Esophagus squamous epithelium (tissue), 5 donors: ENCODE data around the gene FBXO33. TPM values are rescaled to one million over a fixed set of nuclear protein-coding genes. Genes with fewer than 3 reads are reported as not detected.

ENCODE experiments used
- DNase-seq: peaks from one replicate; lab custom pipeline; 2025; lab: John Stamatoyannopoulos, UW
- H3K27ac ChIP-seq, 4 donors: fragments of 200-600 bp; sonication (generic); one replicate each; pipeline ENCODE4 v1.5.1; 2016 to 2019; ENCODE audit warnings: mild to moderate bottlenecking in 1 of 4
- H3K27me3 ChIP-seq, 4 donors: fragments of 200-600 bp; sonication (generic); 1 replicate in 3 of 4; 2 replicates in 1 of 4; pipeline versions ENCODE4 v1.5.1 to v1.6.0; 2017 to 2021; ENCODE audit warnings: antibody characterized with exemption in 1 of 4
- H3K36me3 ChIP-seq, 3 donors: fragments of 200-600 bp; sonication (generic); one replicate each; pipeline ENCODE4 v1.5.1; 2016 to 2019
- H3K4me1 ChIP-seq, 3 donors: fragments of 200-600 bp; sonication (generic); one replicate each; pipeline ENCODE4 v1.5.1; 2017 to 2019
- H3K4me3 ChIP-seq, 4 donors: fragments of 200-600 bp; sonication (generic); 1 replicate in 3 of 4; 2 replicates in 1 of 4; pipeline ENCODE4 v1.5.1; 2016 to 2019; ENCODE audit warnings: mild to moderate bottlenecking in 2 of 4, moderate library complexity in 1 of 4
- H3K9me3 ChIP-seq, 3 donors: fragments of 200-600 bp; sonication (generic); one replicate each; pipeline ENCODE4 v1.5.1; 2016 to 2019
- POLR2A ChIP-seq, 4 donors: fragments of 450-650 bp; IDR thresholded peaks; one replicate each; pipeline ENCODE4 v1.6.1; 2017; ENCODE audit warnings: antibody characterized with exemption in 4 of 4, mild to moderate bottlenecking in 4 of 4, moderate library complexity in 3 of 4
- WGBS, 2 donors: methylation state at CpG; one replicate each; pipeline ENCODE4 v1.1.5; 2018; 5-methylcytosine and 5-hydroxymethylcytosine counted together
- intact Hi-C: fragments of 100-400 bp; cut with DNase I; formaldehyde crosslinking; loops from one replicate; pipeline ENCODE4 v1.15.0; 2022
- total RNA-seq, 4 donors: library from RNA; depleted of rRNA; stranded (reverse); fragments of >200 nt; gene quantifications; one replicate each; pipeline ENCODE4 v1.1.0, GENCODE V29; 2016
- TF ChIP-seq, protein P1 (sequence below), 6 experiments: fragments of 450-650 bp in 4 of 6; fragments of 200-600 bp in 2 of 6; sonication (generic) in 2 of 6; IDR thresholded peaks; one replicate each; pipeline ENCODE4 v1.5.1; 2016 to 2019; ENCODE audit warnings: antibody characterized with exemption in 6 of 6, mild to moderate bottlenecking in 4 of 6, moderate library complexity in 4 of 6
- donor health status: DM: yes; HTN: yes; CAD: no.

FBXO33 gene
- total RNA-seq, 4 donors from 2014 or later = 4.8 to 10.1 (median 9.0) TPM

DNA sequence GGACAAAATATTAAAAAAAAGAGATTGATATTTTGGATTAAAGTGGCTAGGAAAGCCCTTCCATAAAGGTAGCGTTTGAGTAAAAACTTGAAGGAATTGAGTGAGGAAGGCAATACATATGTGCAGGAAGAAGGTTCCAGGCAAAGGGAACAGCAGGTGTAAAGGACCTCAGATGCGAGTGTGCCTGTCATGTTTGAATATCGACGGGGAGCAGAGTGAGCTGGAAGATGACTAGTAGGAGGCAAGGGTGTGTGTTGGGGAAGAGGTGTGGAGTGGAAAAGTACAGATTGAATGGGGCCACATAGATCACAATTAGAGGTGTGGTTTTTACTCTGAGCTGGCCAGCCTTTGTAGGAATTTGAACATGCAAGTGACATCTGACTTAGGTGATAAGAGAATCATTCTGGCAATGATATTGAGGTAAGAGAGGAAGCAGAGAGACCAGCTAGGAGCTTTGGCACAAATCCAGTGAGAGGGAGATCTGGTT is 15.0 kb upstream of the FBXO33 start:
- no peak overlapping the region for H3K27ac ChIP-seq
- 66 to 69% methylated on average over 4 of the region's 4 CpGs for WGBS, 2 donors

DNA sequence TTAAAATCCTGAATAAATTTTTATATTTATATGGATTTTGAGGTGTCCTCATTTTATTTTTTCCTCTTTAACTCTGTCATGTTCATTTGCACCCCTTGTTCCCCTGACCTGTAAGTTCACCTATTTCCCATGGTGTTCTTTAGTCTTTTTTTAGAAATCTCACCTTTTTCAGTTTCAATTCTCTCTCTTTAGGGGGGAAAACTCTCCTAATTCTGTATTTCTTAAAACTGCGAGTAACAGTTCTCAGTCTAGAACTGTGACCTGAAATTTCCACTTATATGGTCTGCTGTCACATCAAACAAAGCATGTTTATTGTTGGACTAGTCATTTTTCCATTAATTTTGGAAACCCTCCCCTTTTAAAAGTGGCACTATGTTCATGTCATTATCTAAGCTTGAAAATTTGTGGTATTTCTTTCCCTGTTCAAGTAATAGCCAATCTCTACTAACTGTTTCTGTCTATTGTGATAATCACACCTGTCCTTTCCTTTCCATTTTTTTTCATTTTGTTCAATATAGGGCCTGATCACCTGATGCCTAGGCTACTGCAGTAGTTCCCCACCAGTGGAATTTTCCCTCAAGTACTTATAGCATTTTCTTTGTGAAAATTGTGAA is 14.0 kb upstream of the FBXO33 start:
- no peak for DNase-seq
- H3K9me3 ChIP-seq = no peaks in the 10 kb centered on the region
- no peak overlapping the region for H3K4me3 ChIP-seq
- no peaks in the 10 kb centered on the region for H3K27me3 ChIP-seq
- 85 to 87% methylated on average over 1 of the region's 1 CpG for WGBS, 2 donors
- H3K27ac ChIP-seq = no peak overlapping the region
- no peaks in the 10 kb centered on the region for H3K4me1 ChIP-seq
- intact Hi-C loops = no loop called here
- H3K36me3 ChIP-seq = no peaks in the 10 kb centered on the region
- TF ChIP-seq POLR2A (IDR thresholded peaks at IDR 0.05) = no peak
- TF ChIP-seq, protein P1, sequence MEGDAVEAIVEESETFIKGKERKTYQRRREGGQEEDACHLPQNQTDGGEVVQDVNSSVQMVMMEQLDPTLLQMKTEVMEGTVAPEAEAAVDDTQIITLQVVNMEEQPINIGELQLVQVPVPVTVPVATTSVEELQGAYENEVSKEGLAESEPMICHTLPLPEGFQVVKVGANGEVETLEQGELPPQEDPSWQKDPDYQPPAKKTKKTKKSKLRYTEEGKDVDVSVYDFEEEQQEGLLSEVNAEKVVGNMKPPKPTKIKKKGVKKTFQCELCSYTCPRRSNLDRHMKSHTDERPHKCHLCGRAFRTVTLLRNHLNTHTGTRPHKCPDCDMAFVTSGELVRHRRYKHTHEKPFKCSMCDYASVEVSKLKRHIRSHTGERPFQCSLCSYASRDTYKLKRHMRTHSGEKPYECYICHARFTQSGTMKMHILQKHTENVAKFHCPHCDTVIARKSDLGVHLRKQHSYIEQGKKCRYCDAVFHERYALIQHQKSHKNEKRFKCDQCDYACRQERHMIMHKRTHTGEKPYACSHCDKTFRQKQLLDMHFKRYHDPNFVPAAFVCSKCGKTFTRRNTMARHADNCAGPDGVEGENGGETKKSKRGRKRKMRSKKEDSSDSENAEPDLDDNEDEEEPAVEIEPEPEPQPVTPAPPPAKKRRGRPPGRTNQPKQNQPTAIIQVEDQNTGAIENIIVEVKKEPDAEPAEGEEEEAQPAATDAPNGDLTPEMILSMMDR (IDR thresholded peaks at IDR 0.05) = no peak

More for the DNA sequence above, 15.0 kb upstream of the FBXO33 start:
- H3K36me3 ChIP-seq = no peaks in the 10 kb centered on the region
- H3K9me3 ChIP-seq = no peaks in the 10 kb centered on the region
- H3K27me3 ChIP-seq = no peaks in the 10 kb centered on the region
- intact Hi-C loops = no loop called here
- no peak overlapping the region for H3K4me3 ChIP-seq
- no peaks in the 10 kb centered on the region for H3K4me1 ChIP-seq
- DNase-seq = no peak
- TF ChIP-seq, protein P1 (IDR thresholded peaks at IDR 0.05) = no peak
- no peak for TF ChIP-seq POLR2A (IDR thresholded peaks at IDR 0.05)

DNA sequence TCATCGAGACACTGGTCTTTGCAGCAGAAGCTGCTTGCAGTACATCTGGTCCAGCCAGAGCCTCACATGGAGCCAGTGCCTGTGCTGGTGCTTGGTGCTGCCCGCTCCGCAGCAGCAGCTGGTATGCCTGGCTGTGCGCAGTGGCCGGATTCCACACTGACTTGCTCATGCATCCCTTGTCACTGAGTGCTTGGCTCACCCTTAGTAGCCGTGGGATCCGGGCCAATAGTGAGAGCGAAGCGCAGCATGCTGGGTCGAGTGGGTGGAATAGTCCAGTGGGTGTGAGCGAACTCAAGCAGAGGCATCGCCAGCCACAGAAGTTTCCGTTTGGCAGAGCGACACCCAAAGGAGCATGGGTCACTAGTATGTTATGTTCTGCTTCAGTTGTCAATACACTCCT is 10.1 kb upstream of the FBXO33 start:
- no peak overlapping the region for H3K27ac ChIP-seq
- WGBS, 2 donors = 92 to 95% methylated on average over 10 to 14 of the region's 14 CpGs
- no peaks in the 10 kb centered on the region for H3K9me3 ChIP-seq
- H3K36me3 ChIP-seq = no peaks in the 10 kb centered on the region
- TF ChIP-seq, protein P1 (IDR thresholded peaks at IDR 0.05) = no peak
- TF ChIP-seq POLR2A (IDR thresholded peaks at IDR 0.05) = no peak
- no peaks in the 10 kb centered on the region for H3K4me1 ChIP-seq
- H3K4me3 ChIP-seq = no peak overlapping the region
- DNase-seq = no peak
- intact Hi-C loops = no loop called here
- no peaks in the 10 kb centered on the region for H3K27me3 ChIP-seq

DNA sequence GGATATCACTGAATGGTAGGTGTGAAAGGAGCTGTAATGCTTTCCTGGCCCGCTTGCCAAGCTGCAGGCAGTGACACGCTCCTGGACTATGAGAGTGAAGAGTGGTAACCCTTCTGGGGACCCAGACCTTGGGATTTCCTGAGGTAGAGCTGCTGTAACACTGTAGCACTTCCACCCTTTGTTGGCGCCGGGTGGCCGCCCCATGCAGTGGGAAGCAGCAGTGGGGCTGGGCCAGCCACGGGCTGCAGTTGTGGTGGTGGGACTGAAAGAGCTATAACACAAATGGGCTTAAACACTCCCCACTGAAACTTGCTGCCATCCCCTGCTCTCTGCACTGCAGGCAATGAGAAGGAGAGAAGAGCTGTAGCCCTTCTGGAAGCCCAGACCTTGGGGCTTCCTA is 9.6 kb upstream of the FBXO33 start:
- H3K4me1 ChIP-seq = no peaks in the 10 kb centered on the region
- TF ChIP-seq, protein P1 (IDR thresholded peaks at IDR 0.05) = no peak
- TF ChIP-seq POLR2A (IDR thresholded peaks at IDR 0.05) = no peak
- no peaks in the 10 kb centered on the region for H3K27me3 ChIP-seq
- no peak overlapping the region for H3K4me3 ChIP-seq
- no peak overlapping the region for H3K27ac ChIP-seq
- H3K9me3 ChIP-seq = no peaks in the 10 kb centered on the region
- DNase-seq = no peak
- intact Hi-C loops = no loop called here
- H3K36me3 ChIP-seq = no peaks in the 10 kb centered on the region
- WGBS, 2 donors = 81% methylated on average over 6 of the region's 6 CpGs; no CpG with 5 or more reads in 1 of the 2 donors

DNA sequence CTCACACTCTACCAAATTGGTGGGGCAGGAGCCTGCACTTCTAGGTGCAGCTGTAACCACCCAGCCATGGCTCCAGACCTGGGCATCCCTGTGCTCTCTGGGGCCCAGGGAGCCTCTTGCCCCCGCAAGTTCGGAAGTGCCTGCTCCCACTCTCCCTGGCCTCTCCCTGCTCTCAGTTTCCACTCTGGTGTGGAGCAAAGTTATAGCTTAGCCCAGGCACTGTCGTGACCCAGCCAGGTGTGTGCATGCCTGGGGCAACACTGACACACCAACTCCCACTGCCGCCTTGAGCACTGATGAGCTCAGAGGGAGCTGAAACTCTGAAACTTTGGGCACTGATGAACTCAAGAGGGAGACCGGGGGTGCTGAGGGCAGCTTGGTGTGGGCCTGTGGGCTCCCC is 8.7 kb upstream of the FBXO33 start:
- DNase-seq = no peak
- Histone ChIP-seq H3K4me1 (no peaks in the 10 kb centered on the region), H3K27ac (no peak overlapping the region), H3K27me3 (no peaks in the 10 kb centered on the region), H3K9me3 (no peaks in the 10 kb centered on the region), H3K36me3 (no peaks in the 10 kb centered on the region), H3K4me3 (no peak overlapping the region)
- TF ChIP-seq, protein P1 (IDR thresholded peaks at IDR 0.05) = no peak
- intact Hi-C loops = no loop called here
- 75 to 86% methylated on average over 2 to 5 of the region's 5 CpGs for WGBS, 2 donors
